ENCODE data around the gene PECR. TPM values are rescaled to one million over a fixed set of nuclear protein-coding genes. Genes with fewer than 3 reads are reported as not detected.

Gene PECR
- total and polyA plus RNA-seq, 9 of the 15 experiments (the other 6 are each of a cell fraction or from before 2014, with no cell fraction given), result 1.1 to 10.3 (median 8.2) TPM

DNA sequence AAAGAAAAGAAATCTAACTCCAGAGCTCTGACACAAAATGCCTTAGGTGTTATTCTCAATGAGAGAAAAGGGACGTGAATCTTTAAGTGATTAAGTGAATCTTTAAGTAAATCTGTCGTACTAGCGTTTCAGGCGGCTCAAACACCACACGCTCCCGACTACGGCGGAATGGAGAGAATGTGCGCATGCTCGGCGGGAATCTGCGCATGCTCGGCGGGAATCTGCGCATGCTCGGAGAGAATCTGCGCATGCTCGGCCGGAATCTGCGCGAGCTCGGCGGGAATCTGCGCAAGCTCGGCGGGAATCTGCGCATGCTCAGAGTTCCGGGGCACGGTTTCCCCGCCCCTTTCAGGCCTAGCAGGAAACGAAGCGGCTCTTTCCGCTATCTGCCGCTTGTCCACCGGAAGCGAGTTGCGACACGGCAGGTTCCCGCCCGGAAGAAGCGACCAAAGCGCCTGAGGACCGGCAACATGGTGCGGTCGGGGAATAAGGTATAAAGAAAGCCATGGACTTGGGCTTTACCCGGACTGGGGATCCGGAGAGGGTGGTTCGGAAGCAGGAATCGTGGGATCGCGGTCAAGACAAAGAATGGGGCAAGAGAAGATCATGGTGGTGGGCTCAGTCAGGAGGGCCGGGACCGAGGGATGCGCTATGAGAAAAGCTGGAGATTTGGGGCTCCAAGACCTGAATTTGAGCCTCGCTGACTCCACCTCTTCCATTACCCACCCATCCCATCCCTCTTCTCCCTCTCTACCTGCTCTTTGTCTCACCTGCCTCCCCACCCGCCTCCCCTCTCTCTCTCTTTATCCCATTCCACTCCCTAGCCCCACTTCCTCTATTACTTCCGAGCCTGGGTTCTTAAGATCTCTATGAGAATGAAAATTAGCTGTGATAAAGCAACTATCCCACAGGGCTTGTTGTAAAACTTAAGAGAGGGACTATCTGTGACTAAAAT, 27.6 kb upstream of the PECR start, which contains the start of gene XRCC5 (continued):
- TF ChIP-seq, protein P1, sequence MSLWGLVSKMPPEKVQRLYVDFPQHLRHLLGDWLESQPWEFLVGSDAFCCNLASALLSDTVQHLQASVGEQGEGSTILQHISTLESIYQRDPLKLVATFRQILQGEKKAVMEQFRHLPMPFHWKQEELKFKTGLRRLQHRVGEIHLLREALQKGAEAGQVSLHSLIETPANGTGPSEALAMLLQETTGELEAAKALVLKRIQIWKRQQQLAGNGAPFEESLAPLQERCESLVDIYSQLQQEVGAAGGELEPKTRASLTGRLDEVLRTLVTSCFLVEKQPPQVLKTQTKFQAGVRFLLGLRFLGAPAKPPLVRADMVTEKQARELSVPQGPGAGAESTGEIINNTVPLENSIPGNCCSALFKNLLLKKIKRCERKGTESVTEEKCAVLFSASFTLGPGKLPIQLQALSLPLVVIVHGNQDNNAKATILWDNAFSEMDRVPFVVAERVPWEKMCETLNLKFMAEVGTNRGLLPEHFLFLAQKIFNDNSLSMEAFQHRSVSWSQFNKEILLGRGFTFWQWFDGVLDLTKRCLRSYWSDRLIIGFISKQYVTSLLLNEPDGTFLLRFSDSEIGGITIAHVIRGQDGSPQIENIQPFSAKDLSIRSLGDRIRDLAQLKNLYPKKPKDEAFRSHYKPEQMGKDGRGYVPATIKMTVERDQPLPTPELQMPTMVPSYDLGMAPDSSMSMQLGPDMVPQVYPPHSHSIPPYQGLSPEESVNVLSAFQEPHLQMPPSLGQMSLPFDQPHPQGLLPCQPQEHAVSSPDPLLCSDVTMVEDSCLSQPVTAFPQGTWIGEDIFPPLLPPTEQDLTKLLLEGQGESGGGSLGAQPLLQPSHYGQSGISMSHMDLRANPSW (CRISPR knock-in tag; IDR thresholded peaks at IDR 0.05), result no peak
- TF ChIP-seq, protein P2, sequence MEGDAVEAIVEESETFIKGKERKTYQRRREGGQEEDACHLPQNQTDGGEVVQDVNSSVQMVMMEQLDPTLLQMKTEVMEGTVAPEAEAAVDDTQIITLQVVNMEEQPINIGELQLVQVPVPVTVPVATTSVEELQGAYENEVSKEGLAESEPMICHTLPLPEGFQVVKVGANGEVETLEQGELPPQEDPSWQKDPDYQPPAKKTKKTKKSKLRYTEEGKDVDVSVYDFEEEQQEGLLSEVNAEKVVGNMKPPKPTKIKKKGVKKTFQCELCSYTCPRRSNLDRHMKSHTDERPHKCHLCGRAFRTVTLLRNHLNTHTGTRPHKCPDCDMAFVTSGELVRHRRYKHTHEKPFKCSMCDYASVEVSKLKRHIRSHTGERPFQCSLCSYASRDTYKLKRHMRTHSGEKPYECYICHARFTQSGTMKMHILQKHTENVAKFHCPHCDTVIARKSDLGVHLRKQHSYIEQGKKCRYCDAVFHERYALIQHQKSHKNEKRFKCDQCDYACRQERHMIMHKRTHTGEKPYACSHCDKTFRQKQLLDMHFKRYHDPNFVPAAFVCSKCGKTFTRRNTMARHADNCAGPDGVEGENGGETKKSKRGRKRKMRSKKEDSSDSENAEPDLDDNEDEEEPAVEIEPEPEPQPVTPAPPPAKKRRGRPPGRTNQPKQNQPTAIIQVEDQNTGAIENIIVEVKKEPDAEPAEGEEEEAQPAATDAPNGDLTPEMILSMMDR (IDR thresholded peaks at IDR 0.05 in 2 of 3, conservative IDR thresholded peaks at IDR 0.05 in 1 of 3; ENCODE audit: insufficient read depth in 2 of 3, low read depth in 1 of 3, low read length in 3 of 3), result no peak
- TF ChIP-seq ZNF584 (CRISPR knock-in tag; IDR thresholded peaks at IDR 0.05; ENCODE audit: low read depth) (no peak), ZBTB8A (IDR thresholded peaks at IDR 0.05; ENCODE audit: partially characterized antibody) (no peak), KLF1 (tag; IDR thresholded peaks at IDR 0.05) (0 out of 2 replicates have a peak, but pooled peaks have one; percentile 31), ARID2 (IDR thresholded peaks at IDR 0.05) (no peak), XRCC3 (IDR thresholded peaks at IDR 0.05) (no peak), EHMT2 (IDR thresholded peaks at IDR 0.05) (no peak), IRF2 (CRISPR knock-in tag; IDR thresholded peaks at IDR 0.05) (no peak), BDP1 (IDR thresholded peaks at IDR 0.05; ENCODE audit: insufficient read depth, insufficient read length) (no peak), GTF2E2 (tag; IDR thresholded peaks at IDR 0.05) (no peak), SMARCA4 (IDR thresholded peaks at IDR 0.05) (no peak), CBX8 (IDR thresholded peaks at IDR 0.05; ENCODE audit: borderline replicate concordance, extremely low read depth, low read depth, low read length, poor library complexity, severe bottlenecking) (no peak), SMARCB1 (IDR thresholded peaks at IDR 0.05; ENCODE audit: insufficient read length, low read depth) (no peak), KAT8 (IDR thresholded peaks at IDR 0.05; ENCODE audit: low read depth) (no peak), HINFP (tag; conservative IDR thresholded peaks at IDR 0.05; ENCODE audit: low read depth) (no peak), FOXA1 (IDR thresholded peaks at IDR 0.05; ENCODE audit: borderline replicate concordance) (no peak)
- TF ChIP-seq, protein P3, sequence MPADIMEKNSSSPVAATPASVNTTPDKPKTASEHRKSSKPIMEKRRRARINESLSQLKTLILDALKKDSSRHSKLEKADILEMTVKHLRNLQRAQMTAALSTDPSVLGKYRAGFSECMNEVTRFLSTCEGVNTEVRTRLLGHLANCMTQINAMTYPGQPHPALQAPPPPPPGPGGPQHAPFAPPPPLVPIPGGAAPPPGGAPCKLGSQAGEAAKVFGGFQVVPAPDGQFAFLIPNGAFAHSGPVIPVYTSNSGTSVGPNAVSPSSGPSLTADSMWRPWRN (IDR thresholded peaks at IDR 0.05; ENCODE audit: low read depth), result no peak
- TF ChIP-seq, protein P4, sequence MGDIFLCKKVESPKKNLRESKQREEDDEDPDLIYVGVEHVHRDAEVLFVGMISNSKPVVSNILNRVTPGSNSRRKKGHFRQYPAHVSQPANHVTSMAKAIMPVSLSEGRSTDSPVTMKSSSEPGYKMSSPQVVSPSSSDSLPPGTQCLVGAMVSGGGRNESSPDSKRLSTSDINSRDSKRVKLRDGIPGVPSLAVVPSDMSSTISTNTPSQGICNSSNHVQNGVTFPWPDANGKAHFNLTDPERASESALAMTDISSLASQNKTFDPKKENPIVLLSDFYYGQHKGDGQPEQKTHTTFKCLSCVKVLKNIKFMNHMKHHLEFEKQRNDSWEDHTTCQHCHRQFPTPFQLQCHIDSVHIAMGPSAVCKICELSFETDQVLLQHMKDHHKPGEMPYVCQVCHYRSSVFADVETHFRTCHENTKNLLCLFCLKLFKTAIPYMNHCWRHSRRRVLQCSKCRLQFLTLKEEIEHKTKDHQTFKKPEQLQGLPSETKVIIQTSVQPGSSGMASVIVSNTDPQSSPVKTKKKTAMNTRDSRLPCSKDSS (IDR thresholded peaks at IDR 0.05; ENCODE audit: low read depth, partially characterized antibody), result no peak
